HEK293 (cell line): ENCODE results near the gene KIAA1671.

Experiments
- CTCF ChIA-PET: fragments of 350-600 bp; formaldehyde crosslinking; extraction: SDS; loops from one replicate; lab custom pipeline; 2021; ENCODE audit warnings: antibody characterized with exemption; lab: Yijun Ruan, JAX
- POLR2A ChIA-PET: fragments of 300-600 bp; formaldehyde crosslinking; extraction: SDS; loops from one replicate; lab custom pipeline; 2020; ENCODE audit warnings: antibody characterized with exemption, inconsistent platforms; lab: Yijun Ruan, JAX
- H3K27ac ChIP-seq: fragments of 200-500 bp; sonication (Bioruptor generic); 2 replicates; pipeline ENCODE4 v1.5.1; 2014; ENCODE audit warnings: low read depth, low read length, control low read depth, inconsistent platforms; ENCODE audit errors: extremely low read depth
- H3K36me3 ChIP-seq, 2 experiments: fragments of 200-500 bp in 1 of 2; sonication (Bioruptor generic) in 1 of 2; 1 replicate in 1 of 2; 2 replicates in 1 of 2; pipeline ENCODE4 v1.5.1; 2014 to 2017; ENCODE audit warnings: inconsistent platforms in 2 of 2, low read length in 2 of 2; ENCODE audit not compliant: control insufficient read depth in 2 of 2, insufficient read depth in 1 of 2
- H3K4me1 ChIP-seq: fragments of 200-500 bp; sonication (Bioruptor generic); 2 replicates; pipeline ENCODE4 v1.5.1; 2014; ENCODE audit warnings: mild to moderate bottlenecking, low read length, inconsistent platforms; ENCODE audit not compliant: control insufficient read depth, insufficient read depth
- H3K4me3 ChIP-seq: 2 replicates; pipeline ENCODE4 v1.5.1; 2011; ENCODE audit warnings: low read depth, mild to moderate bottlenecking, control low read depth, low read length, moderate library complexity
- H3K9me3 ChIP-seq: fragments of 200-500 bp; sonication (Bioruptor generic); 2 replicates; pipeline ENCODE4 v1.5.1; 2014; ENCODE audit warnings: low read depth, low read length, inconsistent platforms; ENCODE audit not compliant: control insufficient read depth, insufficient read depth
- EGR2 ChIP-seq: fragments of 450-650 bp; formaldehyde crosslinking; IDR thresholded peaks from 2 replicates; pipeline ENCODE4 v1.5.1; 2016; ENCODE audit warnings: low read depth, missing biosample characterization, missing genetic modification characterization
- KLF1 ChIP-seq: fragments of 450-650 bp; formaldehyde crosslinking; IDR thresholded peaks from 2 replicates; pipeline ENCODE4 v1.5.1; 2016; ENCODE audit warnings: missing biosample characterization, missing genetic modification characterization
- KLF9 ChIP-seq: fragments of 450-650 bp; formaldehyde crosslinking; IDR thresholded peaks from 2 replicates; pipeline ENCODE4 v1.5.1; 2016; ENCODE audit warnings: missing biosample characterization, missing genetic modification characterization, low read depth
- SCRT1 ChIP-seq: fragments of 450-650 bp; formaldehyde crosslinking; IDR thresholded peaks from 2 replicates; pipeline ENCODE4 v1.5.1; 2016; ENCODE audit warnings: missing biosample characterization, missing genetic modification characterization, borderline replicate concordance
- SCRT2 ChIP-seq: fragments of 450-650 bp; formaldehyde crosslinking; IDR thresholded peaks from 2 replicates; pipeline ENCODE4 v1.5.1; 2016; ENCODE audit warnings: missing biosample characterization, missing genetic modification characterization
- SETDB1 ChIP-seq: IDR thresholded peaks from one replicate; pipeline ENCODE4 v1.6.1; 2017; ENCODE audit warnings: mild to moderate bottlenecking, low read length, moderate library complexity, mixed read lengths; ENCODE audit not compliant: insufficient read length
- TRIM28 ChIP-seq: IDR thresholded peaks from 2 replicates; pipeline ENCODE4 v1.6.1; 2011; ENCODE audit warnings: low read length, control low read depth, borderline replicate concordance
- TSHZ1 ChIP-seq: fragments of 450-650 bp; formaldehyde crosslinking; IDR thresholded peaks from 2 replicates; pipeline ENCODE4 v1.5.1; 2016; ENCODE audit warnings: missing biosample characterization, missing genetic modification characterization, borderline replicate concordance
- YY2 ChIP-seq: fragments of 450-650 bp; formaldehyde crosslinking; IDR thresholded peaks from 2 replicates; pipeline ENCODE4 v1.5.1; 2016; ENCODE audit warnings: missing biosample characterization, missing genetic modification characterization
- ZEB2 ChIP-seq: fragments of 450-650 bp; formaldehyde crosslinking; IDR thresholded peaks from 2 replicates; pipeline ENCODE4 v1.5.1; 2016; ENCODE audit warnings: missing biosample characterization, missing genetic modification characterization
- ZNF112 ChIP-seq: fragments of 450-650 bp; formaldehyde crosslinking; IDR thresholded peaks from 2 replicates; pipeline ENCODE4 v1.5.0; 2017; ENCODE audit warnings: missing biosample characterization, missing genetic modification characterization
- ZNF211 ChIP-seq: fragments of 450-650 bp; formaldehyde crosslinking; IDR thresholded peaks from 2 replicates; pipeline ENCODE4 v1.5.1; 2016; ENCODE audit warnings: low read depth, missing biosample characterization, missing genetic modification characterization
- ZNF221 ChIP-seq: fragments of 450-650 bp; formaldehyde crosslinking; IDR thresholded peaks from 2 replicates; pipeline ENCODE4 v1.5.1; 2017; ENCODE audit warnings: missing biosample characterization, missing genetic modification characterization, borderline replicate concordance
- ZNF248 ChIP-seq: fragments of 450-650 bp; formaldehyde crosslinking; IDR thresholded peaks from 2 replicates; pipeline ENCODE4 v1.5.1; 2017; ENCODE audit warnings: missing biosample characterization, missing genetic modification characterization
- ZNF266 ChIP-seq: fragments of 450-650 bp; formaldehyde crosslinking; IDR thresholded peaks from 2 replicates; pipeline ENCODE4 v1.5.1; 2016; ENCODE audit warnings: missing biosample characterization, missing genetic modification characterization, low read depth
- ZNF280C ChIP-seq: fragments of 450-650 bp; formaldehyde crosslinking; IDR thresholded peaks from 2 replicates; pipeline ENCODE4 v1.5.1; 2016; ENCODE audit warnings: missing biosample characterization, missing genetic modification characterization
- ZNF404 ChIP-seq: fragments of 450-650 bp; formaldehyde crosslinking; IDR thresholded peaks from 2 replicates; pipeline ENCODE4 v1.5.1; 2017; ENCODE audit warnings: missing biosample characterization, missing genetic modification characterization
- ZNF501 ChIP-seq: fragments of 450-650 bp; formaldehyde crosslinking; IDR thresholded peaks from 2 replicates; pipeline ENCODE4 v1.5.1; 2016; ENCODE audit warnings: missing biosample characterization, missing genetic modification characterization
- ZNF555 ChIP-seq: fragments of 450-650 bp; formaldehyde crosslinking; conservative IDR thresholded peaks from 2 replicates; pipeline ENCODE4 v1.5.1; 2017; ENCODE audit warnings: missing biosample characterization, mild to moderate bottlenecking, missing genetic modification characterization, inconsistent platforms
- ZNF677 ChIP-seq: fragments of 450-650 bp; IDR thresholded peaks from 2 replicates; pipeline ENCODE4 v1.5.0; 2018; ENCODE audit warnings: missing biosample characterization, mild to moderate bottlenecking, missing genetic modification characterization, moderate library complexity
- ZNF747 ChIP-seq: fragments of 450-650 bp; formaldehyde crosslinking; IDR thresholded peaks from 2 replicates; pipeline ENCODE4 v1.5.1; 2016; ENCODE audit warnings: missing biosample characterization, missing genetic modification characterization
- ZNF792 ChIP-seq: fragments of 450-650 bp; formaldehyde crosslinking; IDR thresholded peaks from 2 replicates; pipeline ENCODE4 v1.5.1; 2016; ENCODE audit warnings: missing biosample characterization, missing genetic modification characterization
- ZSCAN23 ChIP-seq: fragments of 450-650 bp; formaldehyde crosslinking; IDR thresholded peaks from 2 replicates; pipeline ENCODE4 v1.5.1; 2016; ENCODE audit warnings: missing biosample characterization, missing genetic modification characterization
- ZSCAN30 ChIP-seq: fragments of 450-650 bp; IDR thresholded peaks from 2 replicates; pipeline ENCODE4 v1.5.1; 2018; ENCODE audit warnings: missing biosample characterization, mild to moderate bottlenecking, missing genetic modification characterization, moderate library complexity
- ZSCAN4 ChIP-seq: fragments of 450-650 bp; formaldehyde crosslinking; IDR thresholded peaks from 2 replicates; pipeline ENCODE4 v1.5.1; 2017; ENCODE audit warnings: missing biosample characterization, missing genetic modification characterization

The KIAA1671 gene

GRCh38 chr22:25219948-25220442 is 267.5 kb downstream of the KIAA1671 start:
- no peaks in the 10 kb centered on the region for H3K9me3 ChIP-seq
- POLR2A ChIA-PET: no interaction called here
- no peaks in the 10 kb centered on the region for H3K36me3 ChIP-seq
- TF ChIP-seq ZEB2 (tag by site-specific recombination) (no peak), SCRT2 (peak; percentile 93), ZSCAN4 (no peak), YY2 (tag by site-specific recombination) (no peak), ZNF501 (tag by site-specific recombination) (no peak), SCRT1 (tag by site-specific recombination) (peak; percentile 82; the same call in 1 of the 2 replicates), ZNF677 (tag by site-specific recombination) (no peak), ZSCAN30 (tag by site-specific recombination) (no peak), EGR2 (tag by site-specific recombination) (no peak), KLF1 (tag by site-specific recombination) (no peak), ZSCAN23 (tag by site-specific recombination) (no peak)
- TF ChIP-seq, all 188 proteins: peak for 2
- CTCF ChIA-PET: interaction anchor here (0.6 to 1.5 kb wide), 2 partner anchors 18 to 481 kb away, joined by 3 to 5 read pairs; no protein-coding TSS in a partner anchor
- H3K27ac ChIP-seq: no peak overlapping the region
- no peaks in the 10 kb centered on the region for H3K4me1 ChIP-seq
- H3K4me3 ChIP-seq: no peak overlapping the region

- H3K4me3 ChIP-seq: no peak overlapping the region
- TF ChIP-seq ZNF248 (no peak), ZNF555 (tag by site-specific recombination) (no peak), SETDB1 (no peak), ZNF211 (tag by site-specific recombination) (no peak), ZNF404 (no peak)
- TF ChIP-seq, all 188 proteins: peak for 0
These were observed 269.3 kb downstream of the KIAA1671 start for GRCh38 chr22:25221790-25222189.

GRCh38 chr22:25223269-25223850 is 270.8 kb downstream of the KIAA1671 start:
- CTCF ChIA-PET: no interaction called here
- no peak for TF ChIP-seq ZNF677 (tag by site-specific recombination)
- no peak for TF ChIP-seq TSHZ1
- no peak for TF ChIP-seq KLF9 (tag by site-specific recombination)
- no peak for TF ChIP-seq ZNF266 (tag by site-specific recombination)
- TF ChIP-seq ZNF747 (tag by site-specific recombination): no peak
- TF ChIP-seq ZNF221 (tag by site-specific recombination): no peak
- no peak for TF ChIP-seq ZNF280C
- no peak for TF ChIP-seq ZNF112
- TF ChIP-seq TRIM28: no peak
- TF ChIP-seq ZNF792 (tag by site-specific recombination): no peak

More at GRCh38 chr22:25221790-25222189, 269.3 kb downstream of the KIAA1671 start:
- ChIA-PET CTCF (interaction anchor here (0.6 to 1.3 kb wide), 2 partner anchors 112 to 205 kb away, joined by 3 to 4 read pairs; no protein-coding TSS in a partner anchor), POLR2A (no interaction called here)
- Histone ChIP-seq H3K27ac (no peak overlapping the region), H3K9me3 (no peaks in the 10 kb centered on the region), H3K36me3 (no peaks in the 10 kb centered on the region), H3K4me1 (no peaks in the 10 kb centered on the region)

More at GRCh38 chr22:25223269-25223850, 270.8 kb downstream of the KIAA1671 start:
- H3K36me3 ChIP-seq: no peaks in the 10 kb centered on the region
- H3K9me3 ChIP-seq: no peaks in the 10 kb centered on the region
- H3K4me3 ChIP-seq: no peak overlapping the region
- no peaks in the 10 kb centered on the region for H3K4me1 ChIP-seq
- POLR2A ChIA-PET: no interaction called here
- H3K27ac ChIP-seq: no peak overlapping the region
